GM18951 (cell line): ENCODE measurements around the gene MAJIN.

ENCODE experiments used
- POLR2A ChIP-seq: IDR thresholded peaks from 4 replicates; pipeline ENCODE4 v1.6.1; 2011; ENCODE audit warnings: mild to moderate bottlenecking; ENCODE audit not compliant: insufficient read length, insufficient read depth; ENCODE audit errors: extremely low read depth
- in situ Hi-C: fragments of 300-500 bp; cut with MboI; formaldehyde crosslinking; loops from one replicate; pipeline ENCODE4 v1.12.0; 2022; ENCODE audit warnings: low sequenced_read_pairs, mixed read lengths, inconsistent platforms; ENCODE audit not compliant: unreplicated experiment

MAJIN gene

GRCh38 chr11:64909653-64910343 lies 62.1 kb downstream of the MAJIN start:
- no peak for TF ChIP-seq POLR2A
- in situ Hi-C loops, result no loop called here

- in situ Hi-C loops, result no loop called here
- no peak for TF ChIP-seq POLR2A
These were observed 63.1 kb downstream of the MAJIN start for GRCh38 chr11:64908766-64909165.

GRCh38 chr11:64906314-64906635 lies 65.6 kb downstream of the MAJIN start:
- no peak for TF ChIP-seq POLR2A
- in situ Hi-C loops, result no loop called here

GRCh38 chr11:64905516-64906313 lies 66.2 kb downstream of the MAJIN start:
- in situ Hi-C loops, result no loop called here
- TF ChIP-seq POLR2A, result no peak

- TF ChIP-seq POLR2A, result no peak
- in situ Hi-C loops, result no loop called here
These were observed 68.5 kb downstream of the MAJIN start for GRCh38 chr11:64903291-64903833.

- no peak for TF ChIP-seq POLR2A
- in situ Hi-C loops, result no loop called here
These were observed 69.6 kb downstream of the MAJIN start for GRCh38 chr11:64902102-64902900.

GRCh38 chr11:64900774-64901173 lies 71.1 kb downstream of the MAJIN start:
- no peak for TF ChIP-seq POLR2A
- in situ Hi-C loops, result no loop called here

GRCh38 chr11:64900263-64900678 lies 71.6 kb downstream of the MAJIN start:
- TF ChIP-seq POLR2A, result no peak
- in situ Hi-C loops, result no loop called here

GRCh38 chr11:64898541-64898940 lies 73.4 kb downstream of the MAJIN start:
- in situ Hi-C loops, result no loop called here
- TF ChIP-seq POLR2A, result no peak

GRCh38 chr11:64898076-64898445 lies 73.8 kb downstream of the MAJIN start:
- in situ Hi-C loops, result no loop called here
- no peak for TF ChIP-seq POLR2A

GRCh38 chr11:64897381-64898075 lies 74.4 kb downstream of the MAJIN start:
- no peak for TF ChIP-seq POLR2A
- in situ Hi-C loops, result no loop called here

GRCh38 chr11:64896448-64897022 lies 75.4 kb downstream of the MAJIN start:
- no peak for TF ChIP-seq POLR2A
- in situ Hi-C loops, result no loop called here
